Iris pigment epithelial cell (primary cell): ENCODE data around the gene NFATC1.

Source experiments
- DNase-seq: peaks from one replicate; pipeline ENCODE4 v3.0.0-alpha.2; 2011; ENCODE audit warnings: low read depth

NFATC1 gene

DNA sequence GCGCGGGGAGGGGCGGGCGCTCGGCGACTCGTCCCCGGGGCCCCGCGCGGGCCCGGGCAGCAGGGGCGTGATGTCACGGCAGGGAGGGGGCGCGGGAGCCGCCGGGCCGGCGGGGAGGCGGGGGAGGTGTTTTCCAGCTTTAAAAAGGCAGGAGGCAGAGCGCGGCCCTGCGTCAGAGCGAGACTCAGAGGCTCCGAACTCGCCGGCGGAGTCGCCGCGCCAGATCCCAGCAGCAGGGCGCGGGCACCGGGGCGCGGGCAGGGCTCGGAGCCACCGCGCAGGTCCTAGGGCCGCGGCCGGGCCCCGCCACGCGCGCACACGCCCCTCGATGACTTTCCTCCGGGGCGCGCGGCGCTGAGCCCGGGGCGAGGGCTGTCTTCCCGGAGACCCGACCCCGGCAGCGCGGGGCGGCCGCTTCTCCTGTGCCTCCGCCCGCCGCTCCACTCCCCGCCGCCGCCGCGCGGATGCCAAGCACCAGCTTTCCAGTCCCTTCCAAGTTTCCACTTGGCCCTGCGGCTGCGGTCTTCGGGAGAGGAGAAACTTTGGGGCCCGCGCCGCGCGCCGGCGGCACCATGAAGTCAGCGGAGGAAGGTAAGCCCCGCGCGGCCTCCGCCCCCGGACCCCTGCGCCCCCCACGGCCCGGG, at the start of gene NFATC1:
Gene NFATC1 (plus strand): TSS at position 170 of the 644 bp plus-strand sequence. CDS start 295 bp downstream, at position 465.
- peak; percentile 73 for DNase-seq

- no peak for DNase-seq
These were observed 49.7 kb upstream of the NFATC1 start for GRCh38 chr18:79345981-79346380.

- DNase-seq: no peak
These were observed 47.7 kb upstream of the NFATC1 start for GRCh38 chr18:79348066-79348465.

- DNase-seq: no peak
These were observed 43.3 kb upstream of the NFATC1 start for GRCh38 chr18:79352432-79352831.

DNA sequence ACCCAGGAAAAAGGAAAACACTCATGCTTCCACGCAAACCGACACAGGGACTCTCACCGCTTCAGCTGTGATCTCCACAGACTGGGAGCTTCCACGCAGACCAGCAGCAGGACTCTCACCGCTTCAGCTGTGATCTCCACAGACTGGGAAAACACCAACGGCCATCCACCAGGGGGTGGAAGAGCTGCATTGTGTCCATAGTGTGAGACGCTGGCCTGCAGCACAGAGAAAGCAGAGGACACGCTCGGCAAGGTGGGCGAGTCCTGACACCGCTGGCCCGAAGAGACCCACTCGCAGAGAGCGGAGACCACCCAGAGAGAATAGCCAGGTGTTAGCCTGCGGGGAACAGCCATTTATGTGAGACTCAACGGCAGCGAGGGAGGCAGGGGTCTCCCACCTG, 42.5 kb upstream of the NFATC1 start:
- peak; percentile 38 for DNase-seq

GRCh38 chr18:79354350-79354749, 41.4 kb upstream of the NFATC1 start:
- DNase-seq: peak; percentile 21

GRCh38 chr18:79355433-79356335, 40.0 kb upstream of the NFATC1 start:
- no peak for DNase-seq

- no peak for DNase-seq
These were observed 39.3 kb upstream of the NFATC1 start for GRCh38 chr18:79356435-79356834.

DNA sequence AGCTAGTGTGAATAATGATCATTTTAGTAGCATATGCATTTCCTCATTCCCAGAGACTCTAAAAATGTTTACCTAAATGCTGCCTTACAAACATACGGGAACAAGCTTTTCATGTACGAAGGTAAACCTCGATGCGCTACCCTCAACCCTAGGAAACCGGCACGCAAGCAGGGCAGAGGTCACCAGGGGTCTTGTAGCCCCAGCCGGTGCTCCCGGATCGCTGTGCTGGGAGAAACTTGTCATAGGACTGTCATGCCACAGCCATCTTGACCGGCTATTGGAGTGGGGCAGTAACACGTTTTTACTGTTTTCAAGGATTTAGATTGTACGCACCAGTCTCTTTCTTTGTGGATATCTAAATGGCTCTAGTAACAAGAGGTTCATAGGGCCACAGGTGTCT, 34.8 kb upstream of the NFATC1 start:
- no peak for DNase-seq

DNA sequence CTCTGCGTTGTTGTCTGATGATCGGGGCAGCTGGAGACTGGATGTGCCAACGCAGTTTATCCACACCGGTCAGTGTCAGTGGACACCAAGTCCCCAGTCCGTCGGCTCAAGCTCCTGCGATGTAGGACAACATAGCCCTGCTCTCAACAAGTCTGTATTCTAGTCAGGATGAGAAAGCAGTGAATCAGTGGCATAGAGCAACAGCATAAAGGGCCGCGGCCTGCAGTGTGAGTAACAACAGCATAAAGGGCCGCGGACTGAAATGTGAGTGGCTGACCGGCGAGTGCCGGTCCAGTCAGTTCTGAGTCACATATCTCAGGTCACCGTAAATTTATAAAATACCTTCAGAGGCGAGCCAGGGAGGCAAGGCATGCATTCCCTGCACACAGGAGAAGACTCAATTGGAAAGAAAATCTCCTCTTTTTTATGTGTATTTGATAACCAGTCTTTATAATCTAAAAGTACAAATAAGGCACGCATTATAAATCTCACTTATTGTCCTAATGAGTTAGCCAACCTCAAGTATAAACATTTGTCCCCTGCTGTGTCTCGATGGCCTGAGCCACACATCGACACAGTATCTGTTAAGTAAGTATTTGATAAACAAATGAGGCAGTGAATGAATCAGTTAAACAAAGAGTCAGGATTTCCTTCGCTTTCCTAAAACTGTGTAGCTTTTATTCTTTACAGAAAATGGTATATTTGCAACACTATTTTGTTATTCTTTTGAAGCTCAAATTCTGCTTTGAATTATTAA, 33.8 kb upstream of the NFATC1 start:
- peak; percentile 93 for DNase-seq

- no peak for DNase-seq
These were observed 30.0 kb upstream of the NFATC1 start for GRCh38 chr18:79365701-79366100.

- DNase-seq: peak; percentile 86
These were observed 29.3 kb upstream of the NFATC1 start for GRCh38 chr18:79366177-79367094.

GRCh38 chr18:79367480-79367879, 28.2 kb upstream of the NFATC1 start:
- no peak for DNase-seq

DNA sequence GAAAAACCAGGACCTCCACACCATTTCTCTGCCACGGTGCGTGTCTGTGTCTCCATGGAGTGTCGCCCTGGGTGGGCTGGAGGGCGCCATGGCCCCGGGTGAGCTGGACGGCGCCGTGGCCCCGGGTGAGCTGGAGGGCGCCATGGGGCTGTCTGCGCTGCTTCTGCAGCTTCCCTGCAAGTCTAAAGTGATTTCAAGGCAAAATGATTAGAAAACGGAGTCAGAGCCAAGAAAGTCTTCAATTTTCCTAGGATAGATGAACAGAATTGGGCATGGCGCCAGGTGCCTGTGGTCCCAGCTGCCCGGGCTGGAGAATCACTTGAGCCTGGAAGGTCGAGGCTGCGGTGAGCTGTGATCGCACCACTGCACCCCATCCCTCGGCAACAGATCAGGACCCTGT, 27.7 kb upstream of the NFATC1 start:
- peak; percentile 17 for DNase-seq

DNA sequence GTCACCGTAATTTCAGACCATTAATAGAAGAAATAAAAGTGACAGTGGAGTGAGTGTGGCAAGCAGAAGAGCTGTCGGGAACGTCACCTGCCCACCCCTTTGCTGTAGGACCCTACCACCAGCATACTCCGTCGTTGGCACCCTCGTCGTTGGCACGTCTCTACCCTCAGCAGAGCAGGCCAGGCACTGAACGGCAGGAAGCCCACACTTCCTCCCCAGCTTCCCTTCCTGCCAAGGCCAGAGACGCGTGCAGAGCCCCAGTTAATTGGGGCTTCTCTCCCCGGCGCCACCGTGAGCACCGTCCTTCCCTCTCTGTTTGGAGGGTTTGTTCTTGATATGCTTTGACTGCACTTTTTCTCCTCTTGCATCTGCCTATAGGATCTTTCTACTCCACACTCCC, 27.0 kb upstream of the NFATC1 start:
- DNase-seq: no peak

DNA sequence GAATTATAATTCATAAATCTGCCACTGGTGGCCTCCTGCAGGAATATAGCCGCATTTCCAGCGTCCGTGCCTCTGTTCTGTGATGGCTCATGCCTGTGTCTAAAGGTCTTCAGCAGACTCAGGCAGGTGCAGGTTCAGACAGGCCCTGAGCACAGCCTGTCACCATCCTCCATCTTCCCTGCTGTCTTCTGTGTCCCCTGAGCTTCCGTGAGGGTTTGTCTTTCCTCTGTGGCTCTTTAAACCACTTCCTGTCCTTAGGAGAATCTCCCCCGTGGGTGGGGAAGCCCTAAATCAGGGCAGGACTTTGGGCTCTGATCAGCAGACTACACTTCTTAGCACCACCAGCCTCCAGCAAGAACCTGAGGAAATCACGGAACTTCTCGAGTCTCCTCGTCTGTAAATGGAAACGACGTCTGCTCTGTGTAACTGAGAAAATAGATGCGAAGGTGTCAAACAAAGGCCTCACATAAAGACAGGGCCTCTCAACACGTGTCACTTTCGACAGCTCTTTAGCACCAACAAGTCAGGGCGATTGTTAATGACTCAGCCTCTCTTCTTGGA, 24.1 kb upstream of the NFATC1 start:
- no peak for DNase-seq

DNA sequence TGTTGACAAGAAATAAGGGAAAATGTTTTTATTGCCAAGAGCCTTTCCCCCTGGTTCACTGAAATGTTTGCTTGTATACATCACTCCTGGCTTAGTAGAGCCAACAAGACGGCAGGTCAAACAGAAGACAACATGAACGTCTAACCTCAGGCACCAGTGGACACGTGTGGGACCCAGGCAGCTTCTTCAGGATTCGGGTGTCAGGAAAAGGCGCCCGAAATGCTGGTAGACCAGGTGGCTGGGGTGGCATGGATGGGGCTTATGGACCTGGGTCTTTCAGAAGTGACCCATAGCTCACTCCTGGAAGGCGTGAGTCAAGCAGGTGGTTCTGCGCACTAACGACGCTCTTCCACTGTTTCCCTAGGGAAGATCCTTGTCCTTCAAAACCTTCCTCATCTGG, 23.3 kb upstream of the NFATC1 start:
- DNase-seq: no peak

DNA sequence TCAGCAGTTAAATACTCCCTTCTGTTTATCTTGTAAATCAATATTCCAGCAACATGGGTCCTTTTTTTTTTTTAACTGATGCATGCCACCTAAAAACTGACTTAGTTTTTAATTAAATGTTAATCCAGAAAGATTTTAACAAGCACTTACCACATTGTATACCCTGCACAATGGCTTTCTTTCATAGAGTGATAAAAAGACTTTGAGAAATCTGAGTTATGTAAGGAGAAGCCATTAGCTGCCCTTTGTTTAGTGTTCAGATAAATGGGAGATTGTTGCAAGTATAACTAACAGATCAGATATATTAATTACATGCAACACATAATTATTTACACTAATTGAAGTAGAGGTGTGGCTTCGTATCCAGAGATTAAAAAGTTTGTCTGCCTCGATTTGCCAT, 22.7 kb upstream of the NFATC1 start:
- no peak for DNase-seq

- no peak for DNase-seq
These were observed 22.0 kb upstream of the NFATC1 start for GRCh38 chr18:79373736-79374135.

DNA sequence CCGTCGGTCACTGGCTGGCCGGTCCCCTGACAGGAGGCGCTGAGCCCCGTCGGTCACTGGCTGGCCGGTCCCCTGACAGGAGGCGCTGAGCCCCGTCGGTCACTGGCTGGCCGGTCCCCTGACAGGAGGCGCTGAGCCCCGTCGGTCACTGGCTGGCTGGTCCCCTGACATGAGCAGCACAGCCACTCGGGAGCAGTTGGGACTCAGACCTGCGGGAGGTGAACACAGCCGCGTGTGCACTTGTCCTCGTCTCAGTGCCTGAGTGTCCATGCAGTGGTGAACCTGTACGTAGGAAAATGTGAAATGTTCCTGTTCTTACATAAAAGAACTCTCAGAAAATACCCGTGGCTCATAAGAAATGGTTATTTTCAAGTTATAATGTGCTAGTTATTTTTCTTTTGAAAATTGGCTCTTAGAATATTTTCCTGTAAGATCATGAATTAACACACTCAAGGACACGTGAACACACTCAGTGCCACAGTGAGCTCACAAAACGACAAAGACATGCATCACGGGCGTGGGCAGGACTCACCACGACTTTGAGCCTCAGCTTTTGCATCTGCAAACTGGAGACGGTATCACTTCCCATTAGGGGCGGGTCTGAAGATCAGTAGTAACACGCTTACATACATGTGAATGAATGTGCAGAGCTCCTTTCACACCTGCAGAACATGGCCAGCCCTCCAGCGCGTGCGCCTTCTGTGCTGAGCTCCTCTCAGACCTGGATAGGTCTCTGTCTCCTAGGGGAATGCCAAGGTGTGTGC, 21.1 kb upstream of the NFATC1 start:
- no peak for DNase-seq
